Activated CD8-positive, alpha-beta memory T cell treated with anti-CD3 and anti-CD28 coated beads, Interleukin-2, amount 50 U/mL, for 1 hour (primary cell): ENCODE measurements around the gene SPEN.

Source experiments
- DNase-seq: peaks from one replicate; pipeline ENCODE4 v3.0.0-alpha.2; 2020; ENCODE audit errors: extremely low read depth

The SPEN gene

DNA sequence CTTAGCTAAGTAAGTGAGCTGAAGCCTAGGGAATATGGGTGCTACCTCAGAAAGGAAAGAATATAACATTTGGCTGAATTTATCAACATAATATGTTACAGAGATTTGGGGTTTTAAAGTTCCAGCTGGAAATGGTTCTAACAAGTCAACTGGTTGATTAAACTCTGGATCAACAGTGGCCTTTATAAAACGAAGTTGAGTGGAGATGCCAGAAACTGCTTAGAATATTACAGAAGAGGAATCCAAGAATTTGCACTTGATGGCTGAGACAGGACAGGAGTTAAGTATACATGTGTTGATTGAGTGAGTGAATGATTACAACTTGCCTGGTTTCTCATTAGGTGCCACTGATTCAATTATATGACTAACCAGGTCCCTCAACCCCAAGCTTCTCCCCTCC lies 135.8 kb downstream of the SPEN start:
- no peak for DNase-seq

DNA sequence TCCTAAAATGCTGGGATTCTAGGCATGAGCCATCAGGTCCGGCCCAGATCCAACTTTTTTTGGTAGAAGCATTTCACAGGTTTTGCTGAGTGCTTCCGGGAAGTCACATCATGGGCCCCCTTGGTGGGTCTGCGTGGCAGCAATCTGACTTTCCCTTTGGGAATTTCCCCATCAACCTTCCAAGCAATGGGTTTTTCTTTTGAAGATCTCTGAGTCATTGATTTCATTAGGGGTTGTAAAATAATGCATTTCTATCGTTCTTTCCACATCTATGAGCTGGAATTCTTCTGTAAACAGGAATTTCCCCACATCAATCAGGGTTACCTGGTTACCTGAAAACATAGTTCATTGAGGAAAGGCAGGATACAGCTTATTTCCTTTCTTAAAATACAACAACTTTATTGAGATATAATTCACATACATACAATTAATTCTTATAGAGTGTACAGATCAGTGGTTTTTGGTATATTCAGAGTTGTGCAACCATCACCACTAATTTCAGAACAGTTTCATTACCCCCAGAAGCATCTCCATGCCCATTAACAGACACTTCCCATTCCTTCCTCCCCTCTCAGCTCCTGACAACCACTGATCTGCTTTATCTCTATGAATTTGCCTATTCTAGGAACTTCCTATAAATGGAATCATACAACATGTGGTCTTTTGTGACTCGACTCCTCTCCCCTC lies 138.2 kb downstream of the SPEN start:
- no peak for DNase-seq

DNA sequence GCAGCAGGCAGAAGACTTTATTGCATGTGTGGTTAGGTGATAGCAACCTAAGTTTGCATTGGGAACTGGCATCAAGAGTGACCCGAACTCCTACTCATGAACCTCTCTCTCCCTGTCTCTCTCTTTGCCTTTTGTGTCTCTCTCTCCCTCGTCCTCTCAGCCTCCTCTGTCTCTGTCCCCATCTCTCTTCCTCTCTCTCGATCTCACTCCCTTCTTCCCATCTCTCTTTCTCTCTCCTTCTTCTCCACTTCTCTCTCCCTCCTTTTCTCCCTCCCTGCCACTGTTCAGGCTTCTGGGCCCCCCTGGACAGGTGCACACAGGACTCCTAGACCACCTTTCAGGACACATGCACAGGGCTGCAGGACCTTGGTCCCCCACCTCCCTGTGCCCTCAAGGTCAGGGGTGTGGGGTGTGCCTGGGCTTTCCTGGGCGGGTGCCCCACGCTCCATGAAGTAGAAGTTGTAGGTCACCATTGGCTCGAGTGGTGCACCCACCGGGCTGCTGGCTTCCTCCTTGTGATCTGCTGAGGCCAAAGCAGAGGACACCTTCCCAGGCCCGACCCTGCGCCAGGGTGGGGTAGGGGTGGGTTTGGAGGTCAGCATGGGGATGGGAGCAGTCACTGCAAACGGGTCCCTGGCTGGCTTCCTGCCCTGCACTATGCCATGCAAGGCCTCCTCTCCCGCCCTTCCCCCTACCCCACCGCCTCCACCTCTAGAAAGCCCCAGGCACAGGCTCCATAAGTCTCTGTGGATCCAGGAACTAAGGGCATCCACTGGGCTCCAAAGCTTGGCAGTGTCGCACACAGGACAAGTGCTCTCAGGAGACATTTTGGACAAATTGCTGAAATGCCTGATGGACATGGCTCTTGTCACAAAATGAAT lies 141.6 kb downstream of the SPEN start:
- DNase-seq = no peak

DNA sequence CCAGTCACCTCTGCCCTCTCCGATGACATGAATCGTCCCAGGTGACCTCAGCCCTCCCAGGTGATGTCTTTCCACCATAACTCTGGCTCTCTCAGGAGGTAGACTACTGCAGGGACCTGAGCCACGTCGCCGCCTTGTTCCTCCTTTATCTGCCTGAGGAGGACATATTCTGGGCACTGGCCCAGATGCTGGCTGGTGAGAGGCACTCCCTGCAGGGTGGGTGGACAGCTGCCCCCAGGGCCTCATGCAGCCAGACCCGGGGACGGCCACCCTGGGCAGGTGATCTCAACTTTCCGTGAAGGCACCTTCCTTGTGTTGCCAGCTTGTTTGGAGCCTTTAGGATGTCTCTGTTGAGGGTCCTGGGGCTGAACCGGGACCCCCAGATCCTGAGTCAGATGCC lies 142.3 kb downstream of the SPEN start:
- DNase-seq = no peak
